HG02981 (cell line): Measurements from ENCODE around the gene PCCA.

Experiments used
- ATAC-seq: cut with Tn5 transposase; IDR thresholded peaks from one replicate; pipeline ENCODE4 v1.9.1; 2021; ENCODE audit warnings: mild to moderate bottlenecking, moderate library complexity; ENCODE audit not compliant: unreplicated experiment

Gene PCCA

GRCh38 chr13:100458673-100459072 is 369.8 kb downstream of the PCCA start:
- no peak for ATAC-seq

GRCh38 chr13:100459747-100460146 is 370.9 kb downstream of the PCCA start:
- no peak for ATAC-seq

GRCh38 chr13:100460266-100460665 is 371.4 kb downstream of the PCCA start:
- ATAC-seq = no peak

- no peak for ATAC-seq
Observed at GRCh38 chr13:100460791-100461190, 371.9 kb downstream of the PCCA start.

- no peak for ATAC-seq
Observed at GRCh38 chr13:100461309-100462030, 372.6 kb downstream of the PCCA start.

- ATAC-seq = no peak
Observed at GRCh38 chr13:100464006-100464405, 375.1 kb downstream of the PCCA start.

GRCh38 chr13:100465558-100465957 is 376.7 kb downstream of the PCCA start:
- ATAC-seq = no peak

GRCh38 chr13:100470866-100471505 is 382.1 kb downstream of the PCCA start:
- ATAC-seq = no peak

GRCh38 chr13:100473087-100473486 is 384.2 kb downstream of the PCCA start:
- no peak for ATAC-seq

- no peak for ATAC-seq
Observed at GRCh38 chr13:100473501-100474044, 384.7 kb downstream of the PCCA start.

GRCh38 chr13:100476963-100477362 is 388.1 kb downstream of the PCCA start:
- no peak for ATAC-seq

GRCh38 chr13:100478107-100478809 is 389.4 kb downstream of the PCCA start:
- no peak for ATAC-seq

GRCh38 chr13:100480676-100481075 is 391.8 kb downstream of the PCCA start:
- ATAC-seq = no peak

- ATAC-seq = no peak
Observed at GRCh38 chr13:100483139-100483538, 394.2 kb downstream of the PCCA start.

GRCh38 chr13:100483841-100484381 is 395.0 kb downstream of the PCCA start:
- ATAC-seq = no peak

- no peak for ATAC-seq
Observed at GRCh38 chr13:100484702-100485101, 395.8 kb downstream of the PCCA start.

- no peak for ATAC-seq
Observed at GRCh38 chr13:100485265-100485664, 396.4 kb downstream of the PCCA start.

- ATAC-seq = no peak
Observed at GRCh38 chr13:100490692-100491091, 401.8 kb downstream of the PCCA start.

GRCh38 chr13:100491164-100491842 is 402.4 kb downstream of the PCCA start:
- no peak for ATAC-seq

GRCh38 chr13:100493418-100493817 is 404.5 kb downstream of the PCCA start:
- ATAC-seq = no peak

- ATAC-seq = no peak
Observed at GRCh38 chr13:100495455-100495854, 406.6 kb downstream of the PCCA start.
